Ovary (tissue), 9 donors: ENCODE data around the gene UNC13B. TPM values are rescaled to one million over a fixed set of nuclear protein-coding genes. Genes with fewer than 3 reads are reported as not detected.

ENCODE experiments used
- DNase-seq, 5 donors: peaks; one replicate each; pipeline ENCODE4 v3.0.0-alpha.2; 2019 to 2020
- H3K27ac ChIP-seq, 2 donors: fragments of 200-600 bp; one replicate each; pipeline versions ENCODE4 v1.5.1 to v1.8.0; 2019 to 2022
- H3K27me3 ChIP-seq: fragments of 200-600 bp; one replicate; pipeline ENCODE4 v1.8.0; 2022
- H3K36me3 ChIP-seq: fragments of 200-600 bp; sonication (generic); one replicate; pipeline ENCODE4 v1.5.1; 2019
- H3K4me1 ChIP-seq: one replicate; pipeline ENCODE4 v1.8.1; 2013; ENCODE audit warnings: mild to moderate bottlenecking, moderate library complexity; ENCODE audit not compliant: insufficient read depth
- H3K4me3 ChIP-seq: fragments of 200-600 bp; sonication (generic); one replicate; pipeline ENCODE4 v1.5.1; 2017
- H3K9me3 ChIP-seq, 2 donors: fragments of 200-600 bp in 1 of 2; sonication (generic) in 1 of 2; one replicate each; pipeline versions ENCODE4 v1.5.1 to v1.8.1; 2013 to 2019; ENCODE audit warnings: mild to moderate bottlenecking in 1 of 2, moderate library complexity in 1 of 2
- EP300 ChIP-seq: sonication (generic); formaldehyde crosslinking; IDR thresholded peaks from one replicate; pipeline ENCODE4 v1.6.1; 2017; ENCODE audit warnings: antibody characterized with exemption
- POLR2A ChIP-seq: fragments of 450-650 bp; IDR thresholded peaks from one replicate; pipeline ENCODE4 v1.6.1; 2017; ENCODE audit warnings: antibody characterized with exemption, mild to moderate bottlenecking, moderate library complexity
- WGBS, 3 donors: extraction: QIAGEN DNeasy Blood & Tissue Kit in 1 of 3; methylation state at CpG; one replicate each; pipeline versions ENCODE4 v1.1.5 to v1.1.7; 2013 to 2017; 5-methylcytosine and 5-hydroxymethylcytosine counted together
- intact Hi-C, 4 donors: fragments of 100-400 bp; cut with DNase I; formaldehyde crosslinking; loops; one replicate each; pipeline versions ENCODE4 v1.11.0 to v1.15.1; 2022 to 2023
- polyA plus RNA-seq, 2 donors: library from polyadenylated mRNA; stranded (reverse); fragments of 200-250 nt in 1 of 2; fragments of 350-450 nt in 1 of 2; fragmentation: Illumina TruSeq in 1 of 2; extraction: RNeasy Lipid Tissue Mini Kit (QIAGEN cat#74804) in 1 of 2; gene quantifications; one replicate each; pipeline ENCODE4 v1.2.3, GENCODE V29; 2013 to 2014
- total RNA-seq, 7 donors: library from RNA; depleted of rRNA in 2 of 7; stranded (reverse); fragments of >200 nt in 2 of 7; fragmentation: NEBNext Ultra II Directional in 3 of 7; extraction: Animal tissue kit (Norgen Biotek cat#: 25700) in 3 of 7; gene quantifications; one replicate each; pipeline versions ENCODE4 v1.1.0 to v1.2.4, GENCODE V29; 2016 to 2023
- TF ChIP-seq, protein P1 (sequence below), 3 donors: fragments of 450-650 bp in 2 of 3; fragments of 200-600 bp in 1 of 3; IDR thresholded peaks; one replicate each; pipeline versions ENCODE4 v1.5.1 to v1.8.0; 2016 to 2022; ENCODE audit warnings: antibody characterized with exemption in 3 of 3, mild to moderate bottlenecking in 1 of 3
- donor health status: DM: no; HTN: no; CAD: no; lungs with moderate emphysema.
- donor health status: DM: no; HTN: no; CAD: no.
- donor health status: Bipolar disorder and iron deficiency.
- donor health status: DM: yes; HTN: yes; CAD: no.
- donor health status: DM: no; HTN: no; CAD: no.
- donor health status: DM: yes; HTN: yes; CAD: no.

UNC13B gene
- total and polyA plus RNA-seq, 9 donors = 5.7 to 30.2 (median 16.6) TPM

DNA sequence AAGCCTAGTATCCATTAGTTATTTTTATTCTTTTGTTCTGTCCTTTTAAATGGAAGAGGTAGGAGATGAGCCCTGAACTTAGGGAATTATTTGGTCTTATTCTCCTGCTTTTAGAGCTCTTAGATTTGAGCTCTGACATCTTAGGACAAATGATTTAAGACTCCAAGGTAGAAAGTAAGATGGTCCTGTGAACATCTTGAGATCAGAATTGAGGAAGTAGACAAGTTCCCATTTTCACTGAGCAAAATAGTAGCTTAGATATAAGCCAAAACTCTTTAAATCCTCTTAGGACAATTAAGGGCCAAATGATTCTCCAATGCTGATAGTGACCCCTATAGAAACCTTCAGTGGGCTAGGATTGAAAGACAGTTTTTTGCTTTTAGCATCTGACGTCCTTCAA lies 275.1 kb downstream of the UNC13B start:
- intact Hi-C loops = no loop called here
- Histone ChIP-seq H3K4me1 (no peaks in the 10 kb centered on the region), H3K27me3 (no peaks in the 10 kb centered on the region), H3K9me3 (no peaks in the 10 kb centered on the region), H3K36me3 (no peaks in the 10 kb centered on the region), H3K27ac (no peak overlapping the region), H3K4me3 (no peak overlapping the region)
- TF ChIP-seq, protein P1, sequence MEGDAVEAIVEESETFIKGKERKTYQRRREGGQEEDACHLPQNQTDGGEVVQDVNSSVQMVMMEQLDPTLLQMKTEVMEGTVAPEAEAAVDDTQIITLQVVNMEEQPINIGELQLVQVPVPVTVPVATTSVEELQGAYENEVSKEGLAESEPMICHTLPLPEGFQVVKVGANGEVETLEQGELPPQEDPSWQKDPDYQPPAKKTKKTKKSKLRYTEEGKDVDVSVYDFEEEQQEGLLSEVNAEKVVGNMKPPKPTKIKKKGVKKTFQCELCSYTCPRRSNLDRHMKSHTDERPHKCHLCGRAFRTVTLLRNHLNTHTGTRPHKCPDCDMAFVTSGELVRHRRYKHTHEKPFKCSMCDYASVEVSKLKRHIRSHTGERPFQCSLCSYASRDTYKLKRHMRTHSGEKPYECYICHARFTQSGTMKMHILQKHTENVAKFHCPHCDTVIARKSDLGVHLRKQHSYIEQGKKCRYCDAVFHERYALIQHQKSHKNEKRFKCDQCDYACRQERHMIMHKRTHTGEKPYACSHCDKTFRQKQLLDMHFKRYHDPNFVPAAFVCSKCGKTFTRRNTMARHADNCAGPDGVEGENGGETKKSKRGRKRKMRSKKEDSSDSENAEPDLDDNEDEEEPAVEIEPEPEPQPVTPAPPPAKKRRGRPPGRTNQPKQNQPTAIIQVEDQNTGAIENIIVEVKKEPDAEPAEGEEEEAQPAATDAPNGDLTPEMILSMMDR (IDR thresholded peaks at IDR 0.05) = no peak
- TF ChIP-seq POLR2A (no peak), EP300 (no peak)
- 57 to 62% (median 61%) methylated on average over 1 of the region's 1 CpG for WGBS, 3 donors
- DNase-seq = no peak

DNA sequence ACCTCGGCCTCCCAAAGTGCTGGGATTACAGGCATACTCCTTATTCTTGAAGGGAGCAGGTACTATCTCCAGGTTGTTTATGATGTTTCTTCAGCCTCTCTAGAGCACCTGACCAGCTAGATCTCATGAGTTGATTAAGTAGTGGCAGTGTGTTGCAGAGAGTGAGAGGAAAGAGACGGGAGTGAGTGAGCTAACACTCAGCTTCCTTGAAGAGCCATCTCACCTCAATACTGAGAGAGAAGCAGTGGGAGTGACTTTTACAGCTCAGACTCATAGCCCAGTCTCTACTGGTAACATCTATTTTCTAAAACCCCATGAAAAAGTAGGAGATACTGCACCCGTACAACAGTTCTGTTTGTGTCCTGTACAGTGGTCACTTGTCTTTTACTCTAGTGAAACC lies 284.2 kb downstream of the UNC13B start:
- no peaks in the 10 kb centered on the region for H3K36me3 ChIP-seq
- intact Hi-C loops = no loop called here
- H3K4me3 ChIP-seq = no peak overlapping the region
- DNase-seq = no peak
- no peak overlapping the region for H3K27ac ChIP-seq
- WGBS, 3 donors = 87 to 94% (median 91%) methylated on average over 3 of the region's 3 CpGs
- H3K27me3 ChIP-seq = no peaks in the 10 kb centered on the region
- H3K9me3 ChIP-seq = no peaks in the 10 kb centered on the region
- TF ChIP-seq POLR2A = no peak
- TF ChIP-seq, protein P1 (IDR thresholded peaks at IDR 0.05) = no peak
- TF ChIP-seq EP300 = no peak
- no peaks in the 10 kb centered on the region for H3K4me1 ChIP-seq

DNA sequence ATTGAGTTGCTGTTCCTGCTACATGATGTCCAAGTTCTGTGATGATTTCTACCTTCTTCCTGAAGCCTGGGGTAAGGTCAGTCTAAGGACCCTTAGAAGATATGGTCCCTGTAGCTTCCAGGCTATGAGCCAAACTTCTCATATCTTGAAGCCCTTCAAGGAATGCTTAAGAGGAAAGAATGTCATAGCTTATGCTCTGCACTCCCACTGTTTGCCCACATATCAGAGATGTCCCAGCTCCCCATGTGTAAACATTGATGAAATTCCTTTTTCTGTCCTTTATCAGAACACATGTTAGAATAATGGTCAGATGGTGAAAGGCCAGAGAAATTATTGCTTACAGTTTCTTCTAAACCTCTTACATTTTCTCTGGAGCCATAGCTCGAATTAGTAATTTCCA lies 286.7 kb downstream of the UNC13B start:
- H3K27me3 ChIP-seq = no peaks in the 10 kb centered on the region
- H3K27ac ChIP-seq = no peak overlapping the region
- no peaks in the 10 kb centered on the region for H3K9me3 ChIP-seq
- intact Hi-C loops = no loop called here
- no peaks in the 10 kb centered on the region for H3K4me1 ChIP-seq
- H3K36me3 ChIP-seq = no peaks in the 10 kb centered on the region
- WGBS, 3 donors = 21 to 36% (median 21%) methylated on average over 1 of the region's 1 CpG
- no peak overlapping the region for H3K4me3 ChIP-seq
- no peak for DNase-seq
- TF ChIP-seq POLR2A = no peak
- TF ChIP-seq, protein P1 (IDR thresholded peaks at IDR 0.05) = no peak
- TF ChIP-seq EP300 = no peak

DNA sequence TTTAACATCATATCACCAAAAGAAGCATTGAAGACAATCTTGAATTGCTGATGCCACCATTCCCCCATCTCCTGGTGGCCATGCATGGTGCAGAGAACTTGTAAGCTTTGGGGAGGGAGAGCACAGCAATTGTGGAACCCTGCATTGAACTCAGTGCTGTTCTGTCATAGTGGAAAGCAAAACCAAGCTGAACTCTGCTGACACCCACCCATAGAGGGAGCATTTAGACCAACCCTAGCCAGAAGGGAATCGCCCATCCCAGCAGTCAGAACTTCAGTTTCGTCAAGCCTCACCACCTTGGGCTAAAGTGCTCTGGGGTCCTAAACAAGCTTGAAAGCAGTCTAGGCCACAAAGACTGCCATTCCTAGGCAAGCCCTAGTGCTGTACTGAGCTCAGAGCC lies 290.7 kb downstream of the UNC13B start:
- intact Hi-C loops = no loop called here
- Histone ChIP-seq H3K27me3 (no peaks in the 10 kb centered on the region), H3K4me3 (no peak overlapping the region), H3K9me3 (no peaks in the 10 kb centered on the region), H3K4me1 (no peaks in the 10 kb centered on the region), H3K36me3 (no peaks in the 10 kb centered on the region), H3K27ac (no peak overlapping the region)
- TF ChIP-seq EP300 = no peak
- TF ChIP-seq, protein P1 (IDR thresholded peaks at IDR 0.05) = no peak
- no peak for TF ChIP-seq POLR2A
- no peak for DNase-seq
- WGBS, 3 donors = 73 to 82% (median 82%) methylated on average over 2 of the region's 2 CpGs

DNA sequence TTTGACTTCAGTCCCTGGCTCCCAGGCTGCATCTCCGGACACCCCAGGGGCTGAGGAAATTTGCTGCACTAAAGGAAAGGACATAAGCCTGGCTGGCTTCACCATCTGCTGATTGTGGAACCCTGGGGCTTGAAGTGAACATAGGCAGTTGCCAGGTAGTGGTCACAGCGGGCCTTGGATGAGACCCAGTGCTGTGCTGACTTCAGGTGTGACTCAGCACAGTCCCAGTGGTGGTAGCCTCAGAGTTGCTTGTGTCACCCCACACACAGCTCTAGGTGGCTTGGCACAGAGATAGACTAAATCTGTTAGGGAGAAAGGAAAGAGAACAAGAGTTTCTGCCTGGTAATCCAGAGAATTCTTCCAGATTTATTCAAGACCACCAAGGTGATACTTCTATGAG lies 292.0 kb downstream of the UNC13B start:
- H3K27ac ChIP-seq = no peak overlapping the region
- intact Hi-C loops = no loop called here
- 84 to 91% (median 86%) methylated on average over 2 of the region's 2 CpGs for WGBS, 3 donors
- no peak for TF ChIP-seq POLR2A
- TF ChIP-seq EP300 = no peak
- TF ChIP-seq, protein P1 (IDR thresholded peaks at IDR 0.05) = no peak
- H3K9me3 ChIP-seq = no peaks in the 10 kb centered on the region
- no peak overlapping the region for H3K4me3 ChIP-seq
- H3K4me1 ChIP-seq = no peaks in the 10 kb centered on the region
- no peaks in the 10 kb centered on the region for H3K36me3 ChIP-seq
- DNase-seq = no peak
- H3K27me3 ChIP-seq = no peaks in the 10 kb centered on the region
